Thyroid gland (tissue), 4 donors: ENCODE measurements around the gene CCL24.

Experiments used
- CTCF ChIP-seq, 6 experiments: fragments of 200-600 bp in 3 of 6; fragments of 450-650 bp in 3 of 6; sonication (generic) in 3 of 6; IDR thresholded peaks; one replicate each; pipeline ENCODE4 v1.5.1; 2016 to 2019; ENCODE audit warnings: antibody characterized with exemption in 6 of 6, mild to moderate bottlenecking in 2 of 6, inconsistent platforms in 1 of 6, moderate library complexity in 1 of 6
- POLR2A ChIP-seq, 2 donors: fragments of 450-650 bp; IDR thresholded peaks; one replicate each; pipeline ENCODE4 v1.6.1; 2017; ENCODE audit warnings: antibody characterized with exemption in 2 of 2, mild to moderate bottlenecking in 2 of 2, moderate library complexity in 1 of 2

- no peak for TF ChIP-seq POLR2A (IDR thresholded peaks at IDR 0.05)
- no peak for TF ChIP-seq CTCF (IDR thresholded peaks at IDR 0.05)
These were observed at the start of gene CCL24 for GRCh38 chr7:75813781-75814236.
